Neural cell (in vitro differentiated cells): Measurements from ENCODE around the gene ESRP2. TPM values are rescaled to one million over a fixed set of nuclear protein-coding genes. Genes with fewer than 3 reads are reported as not detected.

Experiments used
- H2AFZ ChIP-seq: fragments of 200-600, 300-800 bp; sonication (generic), shearing (Covaris generic); 2 replicates; pipeline ENCODE4 v1.6.0; 2014; ENCODE audit warnings: low read depth, mild to moderate bottlenecking, antibody characterized with exemption, low read length, moderate library complexity
- H3F3A ChIP-seq: fragments of 200-600 bp; shearing (Covaris generic); 2 replicates; pipeline ENCODE4 v1.6.1; 2016; ENCODE audit warnings: mild to moderate bottlenecking, moderate library complexity, mixed read lengths, antibody characterized with exemption, low read length; ENCODE audit not compliant: insufficient read depth, poor library complexity, severe bottlenecking
- H3K27ac ChIP-seq: fragments of 200-600, 300-800 bp; sonication (generic), shearing (Covaris generic); 2 replicates; pipeline ENCODE4 v1.5.1; 2014; ENCODE audit warnings: mild to moderate bottlenecking, low read length, moderate library complexity
- H3K27me3 ChIP-seq: fragments of 300-800, 200-600 bp; sonication (generic), shearing (Covaris generic); 2 replicates; pipeline ENCODE4 v1.6.0; 2014; ENCODE audit warnings: mild to moderate bottlenecking, low read depth, low read length, moderate library complexity; ENCODE audit not compliant: insufficient read depth
- H3K36me3 ChIP-seq: fragments of 300-800, 200-600 bp; sonication (generic), shearing (Covaris generic); 2 replicates; pipeline ENCODE4 v1.5.1; 2014; ENCODE audit warnings: mild to moderate bottlenecking, antibody characterized with exemption, low read length, moderate library complexity; ENCODE audit not compliant: insufficient read depth
- H3K4me2 ChIP-seq: fragments of 300-800, 200-600 bp; sonication (generic), shearing (Covaris generic); 2 replicates; pipeline ENCODE4 v1.6.0; 2014; ENCODE audit warnings: mild to moderate bottlenecking, low read length
- H3K4me3 ChIP-seq: fragments of 300-800, 200-600 bp; sonication (generic), shearing (Covaris generic); 2 replicates; pipeline ENCODE4 v1.5.1; 2014; ENCODE audit warnings: mild to moderate bottlenecking, low read length, moderate library complexity
- H3K79me2 ChIP-seq: fragments of 200-600 bp; shearing (Covaris generic); replicated peaks from 2 replicates; pipeline ENCODE4 v1.6.0; 2014; ENCODE audit warnings: mild to moderate bottlenecking, low read length, moderate library complexity; ENCODE audit not compliant: insufficient read depth
- H3K9ac ChIP-seq: fragments of 300-800, 200-600 bp; sonication (generic), shearing (Covaris generic); 2 replicates; pipeline ENCODE4 v1.6.1; 2016; ENCODE audit warnings: mild to moderate bottlenecking, low read length, mixed read lengths
- H3K9me2 ChIP-seq: fragments of 200-600 bp; shearing (Covaris generic); 2 replicates; pipeline ENCODE4 v1.6.1; 2016; ENCODE audit warnings: mild to moderate bottlenecking, low read length, mixed read lengths; ENCODE audit not compliant: insufficient read depth
- H3K9me3 ChIP-seq: fragments of 200-600, 300-800 bp; sonication (generic), shearing (Covaris generic); 2 replicates; pipeline ENCODE4 v1.6.1; 2016; ENCODE audit warnings: mild to moderate bottlenecking, mixed run types, low read length, moderate library complexity, mixed read lengths
- H4K20me1 ChIP-seq: fragments of 200-600 bp; shearing (Covaris generic); 2 replicates; pipeline ENCODE4 v1.6.1; 2016; ENCODE audit warnings: mild to moderate bottlenecking, mixed run types; ENCODE audit not compliant: insufficient read depth
- EP300 ChIP-seq: fragments of 450-650 bp; conservative IDR thresholded peaks from 2 replicates; pipeline ENCODE4 v1.6.1; 2014; ENCODE audit warnings: antibody characterized with exemption, mild to moderate bottlenecking, moderate library complexity; ENCODE audit not compliant: poor library complexity, severe bottlenecking
- EZH2 ChIP-seq: fragments of 200-600, 300-800 bp; shearing (Covaris generic), sonication (generic); IDR thresholded peaks from 2 replicates; pipeline ENCODE4 v1.6.1; 2014; ENCODE audit warnings: antibody characterized with exemption, low read length, borderline replicate concordance, mild to moderate bottlenecking; ENCODE audit not compliant: insufficient read depth, poor library complexity, severe bottlenecking
- MXI1 ChIP-seq: fragments of 450-650 bp; conservative IDR thresholded peaks from 2 replicates; pipeline ENCODE4 v1.6.1; 2014; ENCODE audit warnings: antibody characterized with exemption, mild to moderate bottlenecking; ENCODE audit not compliant: poor library complexity, severe bottlenecking
- POLR2AphosphoS5 ChIP-seq: IDR thresholded peaks from 2 replicates; pipeline ENCODE4 v1.6.1; 2012
- RAD21 ChIP-seq: fragments of 450-650 bp; conservative IDR thresholded peaks from 2 replicates; pipeline ENCODE4 v1.6.1; 2014; ENCODE audit warnings: antibody characterized with exemption, mild to moderate bottlenecking, moderate library complexity
- SMC3 ChIP-seq: fragments of 450-650 bp; conservative IDR thresholded peaks from 2 replicates; pipeline ENCODE4 v1.6.1; 2014; ENCODE audit warnings: antibody characterized with exemption, mild to moderate bottlenecking, moderate library complexity; ENCODE audit not compliant: poor library complexity
- TAF1 ChIP-seq: IDR thresholded peaks from 2 replicates; pipeline ENCODE4 v1.6.1; 2012; ENCODE audit warnings: low read depth
- polyA plus RNA-seq: library from polyadenylated mRNA; depleted of rRNA; stranded (reverse); fragments of >200 nt; gene quantifications from 2 replicates; pipeline ENCODE4 v1.2.3, GENCODE V29; 2014
- TF ChIP-seq, protein P1 (sequence below): IDR thresholded peaks from 2 replicates; pipeline ENCODE4 v1.6.1; 2012; ENCODE audit warnings: borderline replicate concordance
- TF ChIP-seq, protein P2 (sequence below): fragments of 450-650 bp; IDR thresholded peaks from 2 replicates; pipeline ENCODE4 v1.5.1; 2014; ENCODE audit warnings: antibody characterized with exemption, mild to moderate bottlenecking, moderate library complexity; ENCODE audit not compliant: poor library complexity, severe bottlenecking

The ESRP2 gene
- polyA plus RNA-seq, 1 donor from 2014 or later, result not detected

DNA sequence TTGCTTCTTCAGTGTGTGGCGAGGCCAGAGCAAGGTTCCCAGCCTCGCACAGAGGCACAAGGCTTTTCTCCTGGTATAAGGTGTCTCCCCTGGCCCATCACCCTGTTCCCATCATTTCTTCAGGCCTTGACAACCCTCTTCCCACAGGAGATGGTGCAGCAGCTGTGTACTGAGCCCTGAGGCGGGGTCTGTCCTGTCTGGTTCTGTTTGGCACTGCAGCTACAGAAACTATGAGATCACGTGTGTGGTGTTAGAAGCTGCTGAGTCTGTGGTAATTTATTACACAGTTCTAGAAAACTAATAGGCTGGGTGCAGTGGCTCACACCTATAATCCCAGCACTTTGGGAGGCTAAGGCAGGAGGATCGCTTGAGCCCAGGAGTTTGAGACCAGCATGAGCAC, 16.5 kb upstream of the ESRP2 start:
- Histone ChIP-seq H3K4me3 (no peak overlapping the region), H3K27me3 (no peaks in the 10 kb centered on the region), H3K4me2 (no peak overlapping the region), H3K9ac (no peak overlapping the region), H3K79me2 (no peaks in the 10 kb centered on the region), H3K9me2 (no peaks in the 10 kb centered on the region), H3F3A (no peaks in the 10 kb centered on the region), H2AFZ (no peak overlapping the region), H4K20me1 (no peaks in the 10 kb centered on the region), H3K36me3 (no peaks in the 10 kb centered on the region), H3K27ac (no peak overlapping the region), H3K9me3 (no peaks in the 10 kb centered on the region)
- no peak for TF ChIP-seq POLR2AphosphoS5
- TF ChIP-seq TAF1, result no peak
- no peak for TF ChIP-seq SMC3
- no peak for TF ChIP-seq EP300

DNA sequence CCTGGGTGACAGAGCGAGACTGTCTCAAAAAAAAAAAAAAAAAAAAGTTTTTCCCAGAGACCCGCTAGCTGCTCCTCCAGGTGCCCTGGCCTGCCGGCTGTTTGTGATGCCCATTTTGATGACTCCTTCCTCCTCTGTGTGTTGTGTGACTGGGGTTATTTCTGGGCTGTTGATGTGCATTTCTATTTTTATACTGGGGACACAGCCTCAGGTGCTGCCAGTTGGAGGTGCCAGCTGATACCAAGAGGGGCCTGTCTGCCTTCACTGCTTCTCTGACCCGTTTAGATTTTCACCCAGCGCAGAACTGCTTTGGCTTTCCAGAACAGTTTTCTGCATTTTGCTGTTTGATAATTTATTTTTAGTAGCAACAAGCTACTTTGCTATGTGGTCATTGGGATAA, 15.9 kb upstream of the ESRP2 start:
- no peak overlapping the region for H3K27ac ChIP-seq
- no peak overlapping the region for H3K9ac ChIP-seq
- H3K4me3 ChIP-seq, result no peak overlapping the region
- H3F3A ChIP-seq, result no peaks in the 10 kb centered on the region
- H2AFZ ChIP-seq, result no peak overlapping the region
- no peaks in the 10 kb centered on the region for H4K20me1 ChIP-seq
- no peaks in the 10 kb centered on the region for H3K27me3 ChIP-seq
- TF ChIP-seq RAD21 (no peak), EP300 (no peak), MXI1 (no peak), POLR2AphosphoS5 (no peak), EZH2 (no peak), TAF1 (no peak), SMC3 (no peak)
- TF ChIP-seq, protein P1, sequence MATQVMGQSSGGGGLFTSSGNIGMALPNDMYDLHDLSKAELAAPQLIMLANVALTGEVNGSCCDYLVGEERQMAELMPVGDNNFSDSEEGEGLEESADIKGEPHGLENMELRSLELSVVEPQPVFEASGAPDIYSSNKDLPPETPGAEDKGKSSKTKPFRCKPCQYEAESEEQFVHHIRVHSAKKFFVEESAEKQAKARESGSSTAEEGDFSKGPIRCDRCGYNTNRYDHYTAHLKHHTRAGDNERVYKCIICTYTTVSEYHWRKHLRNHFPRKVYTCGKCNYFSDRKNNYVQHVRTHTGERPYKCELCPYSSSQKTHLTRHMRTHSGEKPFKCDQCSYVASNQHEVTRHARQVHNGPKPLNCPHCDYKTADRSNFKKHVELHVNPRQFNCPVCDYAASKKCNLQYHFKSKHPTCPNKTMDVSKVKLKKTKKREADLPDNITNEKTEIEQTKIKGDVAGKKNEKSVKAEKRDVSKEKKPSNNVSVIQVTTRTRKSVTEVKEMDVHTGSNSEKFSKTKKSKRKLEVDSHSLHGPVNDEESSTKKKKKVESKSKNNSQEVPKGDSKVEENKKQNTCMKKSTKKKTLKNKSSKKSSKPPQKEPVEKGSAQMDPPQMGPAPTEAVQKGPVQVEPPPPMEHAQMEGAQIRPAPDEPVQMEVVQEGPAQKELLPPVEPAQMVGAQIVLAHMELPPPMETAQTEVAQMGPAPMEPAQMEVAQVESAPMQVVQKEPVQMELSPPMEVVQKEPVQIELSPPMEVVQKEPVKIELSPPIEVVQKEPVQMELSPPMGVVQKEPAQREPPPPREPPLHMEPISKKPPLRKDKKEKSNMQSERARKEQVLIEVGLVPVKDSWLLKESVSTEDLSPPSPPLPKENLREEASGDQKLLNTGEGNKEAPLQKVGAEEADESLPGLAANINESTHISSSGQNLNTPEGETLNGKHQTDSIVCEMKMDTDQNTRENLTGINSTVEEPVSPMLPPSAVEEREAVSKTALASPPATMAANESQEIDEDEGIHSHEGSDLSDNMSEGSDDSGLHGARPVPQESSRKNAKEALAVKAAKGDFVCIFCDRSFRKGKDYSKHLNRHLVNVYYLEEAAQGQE, result no peak
- TF ChIP-seq, protein P2, sequence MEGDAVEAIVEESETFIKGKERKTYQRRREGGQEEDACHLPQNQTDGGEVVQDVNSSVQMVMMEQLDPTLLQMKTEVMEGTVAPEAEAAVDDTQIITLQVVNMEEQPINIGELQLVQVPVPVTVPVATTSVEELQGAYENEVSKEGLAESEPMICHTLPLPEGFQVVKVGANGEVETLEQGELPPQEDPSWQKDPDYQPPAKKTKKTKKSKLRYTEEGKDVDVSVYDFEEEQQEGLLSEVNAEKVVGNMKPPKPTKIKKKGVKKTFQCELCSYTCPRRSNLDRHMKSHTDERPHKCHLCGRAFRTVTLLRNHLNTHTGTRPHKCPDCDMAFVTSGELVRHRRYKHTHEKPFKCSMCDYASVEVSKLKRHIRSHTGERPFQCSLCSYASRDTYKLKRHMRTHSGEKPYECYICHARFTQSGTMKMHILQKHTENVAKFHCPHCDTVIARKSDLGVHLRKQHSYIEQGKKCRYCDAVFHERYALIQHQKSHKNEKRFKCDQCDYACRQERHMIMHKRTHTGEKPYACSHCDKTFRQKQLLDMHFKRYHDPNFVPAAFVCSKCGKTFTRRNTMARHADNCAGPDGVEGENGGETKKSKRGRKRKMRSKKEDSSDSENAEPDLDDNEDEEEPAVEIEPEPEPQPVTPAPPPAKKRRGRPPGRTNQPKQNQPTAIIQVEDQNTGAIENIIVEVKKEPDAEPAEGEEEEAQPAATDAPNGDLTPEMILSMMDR, result no peak
- no peaks in the 10 kb centered on the region for H3K9me3 ChIP-seq
- H3K36me3 ChIP-seq, result no peaks in the 10 kb centered on the region
- H3K79me2 ChIP-seq, result no peaks in the 10 kb centered on the region
- H3K9me2 ChIP-seq, result no peaks in the 10 kb centered on the region
- H3K4me2 ChIP-seq, result no peak overlapping the region

DNA sequence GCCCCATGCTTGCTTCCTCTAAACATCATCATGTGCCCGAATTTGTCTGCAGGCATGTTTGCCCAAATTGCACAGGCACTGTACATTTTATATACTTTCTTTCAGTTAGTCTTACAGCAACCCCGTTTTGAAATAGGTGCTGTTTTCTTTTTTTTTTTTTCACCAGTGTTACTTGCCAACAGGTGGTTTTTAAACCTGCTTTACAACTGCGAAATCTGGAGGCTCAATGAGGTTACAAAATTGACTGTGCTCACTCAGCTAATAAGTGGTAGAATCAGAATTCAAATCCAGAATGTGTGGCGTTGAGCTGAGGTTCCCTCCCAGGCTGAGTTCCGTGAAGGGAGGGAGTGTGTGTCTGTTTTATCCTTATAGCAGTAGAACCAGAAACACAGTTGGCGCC, 15.0 kb upstream of the ESRP2 start:
- TF ChIP-seq, protein P1, result no peak
- Histone ChIP-seq H3K4me3 (no peak overlapping the region), H3K27me3 (no peaks in the 10 kb centered on the region), H3K9ac (no peak overlapping the region), H3K4me2 (no peak overlapping the region), H3K79me2 (no peaks in the 10 kb centered on the region), H3K9me3 (no peaks in the 10 kb centered on the region), H4K20me1 (no peaks in the 10 kb centered on the region), H3K27ac (no peak overlapping the region), H3K9me2 (no peaks in the 10 kb centered on the region), H3F3A (no peaks in the 10 kb centered on the region), H3K36me3 (no peaks in the 10 kb centered on the region), H2AFZ (no peak overlapping the region)
